Measurements from ENCODE around the gene SLC8A1. TPM values are rescaled to one million over a fixed set of nuclear protein-coding genes. Genes with fewer than 3 reads are reported as not detected.

The SLC8A1 gene
- total RNA-seq, 4 donors from 2014 or later = 22.8 to 65.5 (median 42.0) TPM

GRCh38 chr2:40178971-40179370, 272.9 kb downstream of the SLC8A1 start:
- in situ Hi-C loops (cut with MboI; ENCODE audit: low pct_ligation_motif_present in 1 of 4, low pct_unique_long_range_greater_than_20kb in 1 of 4, low sequenced_read_pairs in 3 of 4) = no loop called here
- no peak overlapping the region for H3K4me3 ChIP-seq
- intact Hi-C loops (cut with DNase I; ENCODE audit: low total_unique reads) = no loop called here
- 34% methylated on average over 3 of the region's 3 CpGs for WGBS, 2 donors (ENCODE audit: low coverage in 1 of 2)
- TF ChIP-seq POLR2AphosphoS5 (IDR thresholded peaks at IDR 0.05) (no peak), EP300 (IDR thresholded peaks at IDR 0.05; ENCODE audit: low read depth) (no peak), CTCF (IDR thresholded peaks at IDR 0.05) (no peak), POLR2A (IDR thresholded peaks at IDR 0.05) (no peak)
- no peaks in the 10 kb centered on the region for H3K36me3 ChIP-seq
- H3K9me3 ChIP-seq = no peaks in the 10 kb centered on the region
- H3K27me3 ChIP-seq = no peaks in the 10 kb centered on the region
- H3K4me1 ChIP-seq = no peaks in the 10 kb centered on the region
- no peak for DNase-seq
- no peak overlapping the region for H3K27ac ChIP-seq

DNA sequence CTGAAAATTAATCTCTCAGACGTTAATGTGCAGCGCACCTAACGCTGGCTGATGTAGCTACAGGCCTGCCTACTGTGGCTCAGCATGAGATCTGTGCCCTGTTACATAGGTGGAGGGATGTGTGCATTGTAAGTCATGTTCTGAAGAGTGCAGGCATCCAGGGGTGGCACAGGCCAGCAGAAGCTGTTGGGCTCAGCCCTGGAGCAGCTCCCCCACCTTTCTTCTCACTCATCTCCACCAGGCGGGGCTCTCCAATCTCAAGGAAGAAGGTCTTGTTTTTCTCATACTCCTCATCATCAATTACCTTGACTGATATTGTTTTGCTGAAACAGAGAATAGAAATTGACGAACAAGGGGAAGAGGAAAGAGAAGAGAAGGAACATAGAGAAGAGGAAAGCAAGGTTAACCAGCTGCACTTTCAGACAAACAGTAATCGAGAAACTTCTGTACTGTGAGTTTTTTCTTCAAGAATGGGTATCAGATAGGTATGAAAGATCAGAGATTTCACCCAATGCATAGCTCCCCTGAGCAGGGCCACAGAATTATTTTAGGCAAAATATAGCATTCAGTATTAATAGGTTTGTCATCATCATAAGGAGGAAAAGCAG, 273.6 kb downstream of the SLC8A1 start:
- TF ChIP-seq CTCF (IDR thresholded peaks at IDR 0.05) (no peak), POLR2AphosphoS5 (IDR thresholded peaks at IDR 0.05) (no peak)
- WGBS, 2 donors (ENCODE audit: low coverage in 1 of 2) = 86 to 100% methylated on average over 3 to 6 of the region's 6 CpGs

DNA sequence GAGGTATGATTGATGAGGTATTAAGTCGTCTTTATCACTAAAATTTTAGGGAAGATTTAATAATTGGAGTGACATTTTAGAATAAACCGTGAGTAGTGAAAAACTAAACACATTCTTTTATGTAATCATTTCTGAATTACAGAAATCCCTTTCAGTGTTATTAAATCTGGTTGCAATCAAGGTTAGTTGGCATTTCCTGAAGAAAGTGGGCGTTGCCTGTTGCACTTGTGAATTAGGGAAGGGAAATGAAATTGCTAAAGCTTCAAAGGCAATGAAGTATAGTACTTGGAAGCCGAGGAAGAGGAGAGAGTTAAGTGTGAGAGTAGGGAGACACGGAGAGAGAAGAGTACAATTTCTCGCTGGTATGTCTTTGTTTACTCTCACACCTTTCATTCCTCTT, 274.5 kb downstream of the SLC8A1 start:
- no peaks in the 10 kb centered on the region for H3K36me3 ChIP-seq
- H3K4me1 ChIP-seq = no peaks in the 10 kb centered on the region
- no peak for DNase-seq
- intact Hi-C loops (cut with DNase I; ENCODE audit: low total_unique reads) = no loop called here
- no peaks in the 10 kb centered on the region for H3K27me3 ChIP-seq
- H3K27ac ChIP-seq = no peak overlapping the region
- no peak for TF ChIP-seq EP300 (IDR thresholded peaks at IDR 0.05; ENCODE audit: low read depth)
- TF ChIP-seq POLR2AphosphoS5 (IDR thresholded peaks at IDR 0.05) = no peak
- no peak for TF ChIP-seq POLR2A (IDR thresholded peaks at IDR 0.05)
- no peak for TF ChIP-seq CTCF (IDR thresholded peaks at IDR 0.05)
- H3K9me3 ChIP-seq = no peaks in the 10 kb centered on the region
- in situ Hi-C loops (cut with MboI; ENCODE audit: low pct_ligation_motif_present in 1 of 4, low pct_unique_long_range_greater_than_20kb in 1 of 4, low sequenced_read_pairs in 3 of 4) = no loop called here
- H3K4me3 ChIP-seq = no peak overlapping the region
- whole genome bisulfite sequencing, 2 donors (ENCODE audit: low coverage in 1 of 2) = 53 to 73% methylated on average over 6 of the region's 6 CpGs

More for the DNA sequence above, 273.6 kb downstream of the SLC8A1 start:
- no peak for DNase-seq
- Histone ChIP-seq H3K36me3 (no peaks in the 10 kb centered on the region), H3K4me3 (no peak overlapping the region), H3K9me3 (no peaks in the 10 kb centered on the region), H3K27me3 (no peaks in the 10 kb centered on the region), H3K4me1 (no peaks in the 10 kb centered on the region), H3K27ac (no peak overlapping the region)
- intact Hi-C loops (cut with DNase I; ENCODE audit: low total_unique reads) (no loop called here), in situ Hi-C loops (cut with MboI; ENCODE audit: low pct_ligation_motif_present in 1 of 4, low pct_unique_long_range_greater_than_20kb in 1 of 4, low sequenced_read_pairs in 3 of 4) (no loop called here)

DNA sequence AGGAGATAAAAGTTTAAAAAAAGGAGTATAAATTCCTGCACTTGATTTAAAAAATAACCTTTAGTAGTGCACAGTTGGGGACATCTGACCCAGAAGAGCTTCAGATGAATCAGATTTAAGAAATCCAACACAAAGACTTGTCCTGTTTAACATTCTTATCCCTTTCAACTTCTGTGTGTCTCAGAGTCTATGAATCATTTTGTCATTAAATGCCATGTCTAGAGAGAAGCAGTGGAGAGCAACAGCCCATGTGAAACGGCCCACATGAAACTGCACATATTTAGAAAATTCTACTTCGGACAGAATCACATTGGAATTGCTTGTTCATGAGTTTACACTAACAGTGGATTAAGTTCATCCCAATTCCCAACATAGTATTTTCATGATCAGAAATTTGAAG, 278.6 kb downstream of the SLC8A1 start:
- TF ChIP-seq CTCF (IDR thresholded peaks at IDR 0.05) (no peak), POLR2A (IDR thresholded peaks at IDR 0.05) (no peak), POLR2AphosphoS5 (IDR thresholded peaks at IDR 0.05) (no peak), EP300 (IDR thresholded peaks at IDR 0.05; ENCODE audit: low read depth) (no peak)
- Histone ChIP-seq H3K9me3 (no peaks in the 10 kb centered on the region), H3K36me3 (no peaks in the 10 kb centered on the region), H3K4me1 (peaks cover 0 to 9% (median 5%) of the 10 kb centered on the region in 4 donors), H3K27me3 (no peaks in the 10 kb centered on the region), H3K4me3 (no peak overlapping the region), H3K27ac (no peak overlapping the region)
- in situ Hi-C loops (cut with MboI; ENCODE audit: low pct_ligation_motif_present in 1 of 4, low pct_unique_long_range_greater_than_20kb in 1 of 4, low sequenced_read_pairs in 3 of 4) = no loop called here
- no peak for DNase-seq
- intact Hi-C loops (cut with DNase I; ENCODE audit: low total_unique reads) = no loop called here
- 68 to 70% methylated on average over 2 of the region's 2 CpGs for WGBS, 2 donors (ENCODE audit: low coverage in 1 of 2)
